Raji (cell line): ENCODE results near the gene TMOD3.

Experiments used
- POLR2A ChIP-seq: IDR thresholded peaks from 2 replicates; pipeline ENCODE4 v1.6.1; 2011; ENCODE audit warnings: low read depth, low read length, control low read depth; ENCODE audit not compliant: insufficient read depth

The TMOD3 gene

DNA sequence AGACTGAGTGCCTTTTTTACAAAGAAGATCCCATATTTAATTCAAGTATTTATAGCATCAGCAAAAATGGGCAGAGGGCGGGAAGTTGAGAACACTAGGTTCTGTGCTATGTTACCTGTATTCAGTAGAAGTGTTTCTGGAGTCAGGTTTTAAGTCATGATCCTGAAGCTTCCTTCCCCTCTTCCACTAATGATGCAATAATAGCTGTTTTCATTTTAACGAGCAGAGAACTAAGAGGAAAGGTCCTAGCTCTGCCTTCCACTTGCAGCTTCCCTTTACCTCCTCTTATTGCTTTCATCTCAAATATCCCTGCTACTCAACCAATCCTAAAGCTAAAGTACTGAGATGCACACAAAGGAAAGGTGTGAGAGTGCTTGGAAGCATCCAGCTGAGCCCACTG, 16.9 kb upstream of the TMOD3 start:
- TF ChIP-seq POLR2A = no peak

DNA sequence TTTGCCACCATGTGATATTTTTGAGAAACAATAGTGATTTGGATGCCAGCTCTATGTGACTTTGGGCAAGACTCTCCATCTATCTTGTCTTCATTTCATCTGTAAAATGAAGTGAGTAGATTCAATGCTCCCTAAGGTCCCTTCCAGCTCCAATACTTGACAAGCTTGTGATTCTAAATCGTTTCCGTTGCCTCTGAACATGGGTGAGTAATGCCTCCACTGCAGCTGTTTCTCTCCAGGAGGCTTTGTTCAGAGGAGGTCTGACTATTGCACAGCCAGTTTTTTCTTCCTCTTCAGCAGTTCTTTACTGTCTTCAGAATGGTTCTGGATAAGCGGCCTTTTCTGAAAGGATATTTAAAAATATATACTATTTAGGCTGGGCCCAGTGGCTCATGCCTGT, 14.8 kb upstream of the TMOD3 start:
- no peak for TF ChIP-seq POLR2A

DNA sequence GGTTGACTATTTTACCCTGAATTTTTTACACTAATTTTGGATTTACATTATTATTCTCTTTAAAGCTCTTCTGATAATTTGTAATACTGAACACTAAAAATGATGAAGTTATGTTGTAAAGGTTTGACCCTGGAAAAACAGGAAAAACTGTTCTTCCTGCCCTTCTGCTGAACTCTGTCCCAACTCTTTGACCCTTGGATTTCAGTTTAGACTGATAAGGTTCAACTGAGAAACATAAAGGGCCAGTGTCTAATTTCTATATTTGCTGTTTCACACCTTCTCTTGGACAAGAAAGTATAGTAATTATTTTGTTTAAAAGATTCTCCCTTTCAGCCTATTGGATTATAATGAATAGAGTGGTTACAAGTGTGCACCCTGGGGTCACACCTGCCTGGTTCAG, 12.8 kb upstream of the TMOD3 start:
- TF ChIP-seq POLR2A = no peak

DNA sequence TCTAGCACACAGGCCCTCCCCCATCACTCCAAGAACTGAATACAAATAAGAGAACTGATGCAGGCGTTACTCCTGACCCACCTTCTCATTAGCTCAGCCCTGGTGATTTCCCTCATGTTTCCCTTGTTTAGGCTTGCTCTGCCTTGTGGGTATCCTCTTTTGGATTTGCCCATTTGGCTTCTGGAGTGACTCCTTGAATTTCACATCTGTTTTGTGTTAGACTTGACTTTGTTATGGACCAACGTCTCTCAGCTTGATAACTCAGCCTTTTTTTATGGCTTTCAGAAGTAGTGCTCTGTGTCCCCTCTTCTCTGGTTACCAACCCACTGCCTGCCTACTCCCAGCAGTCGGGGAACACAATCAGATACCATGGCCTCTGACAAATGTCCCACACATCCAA, 11.3 kb upstream of the TMOD3 start:
- TF ChIP-seq POLR2A = no peak

DNA sequence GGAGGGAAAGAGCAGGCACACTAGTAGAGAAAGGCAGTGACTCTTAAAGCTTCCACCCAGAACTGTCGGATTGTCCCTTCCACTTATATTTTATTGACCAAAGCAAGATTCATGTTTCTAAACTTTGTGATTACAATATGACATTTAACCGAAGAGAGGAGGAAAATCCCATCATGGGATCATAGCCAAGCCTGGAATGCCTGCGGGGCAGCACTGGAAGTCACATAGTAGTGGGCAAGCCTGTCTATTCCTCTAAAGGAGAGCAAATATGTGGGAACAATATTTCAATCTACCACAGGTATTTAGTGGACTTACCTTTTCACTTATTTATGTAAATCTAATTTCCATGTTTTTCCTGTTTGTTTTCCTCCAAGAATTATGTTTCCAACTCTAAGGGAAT, 3.8 kb upstream of the TMOD3 start:
- TF ChIP-seq POLR2A = no peak

DNA sequence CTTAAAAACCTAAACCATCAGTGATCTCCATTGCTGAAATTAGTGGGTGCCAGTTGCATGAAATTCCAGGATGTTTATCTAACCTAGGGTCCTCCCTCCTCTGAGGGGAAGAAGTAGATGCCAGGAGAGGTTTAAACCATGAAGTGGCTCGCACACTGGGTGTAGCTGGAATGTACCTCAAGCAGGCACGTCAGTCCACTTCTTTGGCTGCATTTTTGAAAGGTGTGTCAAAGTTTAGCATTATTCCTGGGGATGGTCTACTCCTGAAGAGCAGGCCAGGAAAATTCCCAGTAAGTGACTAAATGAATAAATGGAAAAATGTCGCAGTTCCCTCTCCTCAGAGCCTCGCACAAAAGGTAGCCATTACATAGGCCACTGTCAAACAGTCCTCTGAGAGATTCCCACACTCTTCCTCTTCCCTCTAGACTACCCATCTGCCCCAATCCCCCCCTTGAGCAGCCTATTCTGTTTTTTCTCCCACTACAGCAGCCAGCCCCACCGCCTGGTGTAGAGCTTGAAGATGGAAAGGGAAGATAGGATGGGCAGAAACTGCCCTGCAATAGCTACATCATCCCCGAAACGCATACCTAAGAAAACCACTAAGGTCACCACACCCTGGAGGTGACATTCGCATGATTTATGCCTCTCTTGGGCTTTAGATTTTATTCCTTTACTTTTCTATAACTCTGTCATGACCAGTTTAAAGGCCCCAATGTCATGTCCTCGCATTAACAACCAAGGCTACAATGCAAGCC, 655 bp upstream of the TMOD3 start:
- no peak for TF ChIP-seq POLR2A

DNA sequence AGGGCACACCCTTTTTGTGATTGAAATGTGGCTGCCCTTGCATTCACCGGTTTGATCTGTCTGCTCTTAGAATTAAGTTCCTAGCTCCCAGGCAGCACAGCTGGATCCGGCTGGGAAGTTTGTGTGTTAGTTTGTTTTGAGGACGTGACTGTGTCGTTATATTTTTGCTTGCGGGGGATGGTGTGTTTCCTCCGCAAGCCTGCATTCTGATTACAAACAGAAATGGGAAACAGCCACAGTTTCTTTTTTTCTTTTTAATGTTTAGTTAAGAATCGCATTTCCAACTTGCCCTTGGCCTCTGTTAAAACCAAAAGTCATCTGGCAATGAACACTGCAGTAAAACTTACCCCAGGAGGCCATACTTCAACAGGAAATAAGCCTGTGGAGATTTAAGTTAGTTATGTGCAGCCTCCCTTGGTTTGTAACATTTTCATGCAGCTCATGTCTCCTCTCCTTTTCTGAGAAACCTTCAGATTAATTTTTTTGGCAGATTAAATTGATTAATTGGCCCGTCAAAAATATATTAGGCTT, 888 bp downstream of the TMOD3 start:
- no peak for TF ChIP-seq POLR2A

DNA sequence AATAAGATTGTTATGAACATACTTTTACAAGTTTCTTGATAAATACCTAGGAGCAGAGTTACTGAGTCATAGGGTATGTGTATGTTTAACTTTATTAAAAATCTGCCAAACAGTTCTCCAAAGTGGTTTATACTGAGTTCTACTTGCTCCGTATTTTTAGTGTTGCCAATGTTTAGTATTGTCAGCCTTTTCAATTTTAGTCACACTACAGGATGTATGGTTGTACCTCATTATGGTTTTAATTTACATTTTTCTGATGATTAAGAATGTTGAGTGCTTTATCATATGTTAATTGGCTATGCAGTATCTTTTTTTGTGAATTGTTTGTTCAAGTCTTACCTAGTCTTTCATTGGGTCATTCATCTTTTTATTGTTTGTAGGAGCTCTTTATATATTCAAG, 4.3 kb downstream of the TMOD3 start:
- TF ChIP-seq POLR2A = no peak

DNA sequence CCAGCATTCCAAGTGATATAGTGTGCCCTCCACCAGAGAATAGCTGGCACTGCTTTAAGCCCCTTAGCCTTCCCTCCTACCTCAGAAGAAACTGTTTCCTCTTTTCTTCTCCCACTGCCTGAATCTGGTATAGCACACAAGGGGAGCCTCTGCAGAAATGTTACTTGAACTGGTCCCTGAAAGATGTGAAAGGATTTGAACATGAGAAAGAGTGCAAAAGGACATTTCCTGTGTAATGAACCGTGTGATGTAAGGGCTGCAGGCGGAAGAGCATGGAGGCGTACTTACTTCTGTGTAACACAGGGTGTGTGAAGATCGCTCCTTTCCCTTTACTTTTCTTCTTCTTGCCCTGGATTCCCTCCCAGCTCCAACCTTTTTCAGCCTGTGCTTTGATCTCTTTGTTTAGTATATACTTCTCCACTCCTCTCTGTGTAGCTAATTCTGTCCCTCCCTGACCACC, 8.4 kb downstream of the TMOD3 start:
- no peak for TF ChIP-seq POLR2A

DNA sequence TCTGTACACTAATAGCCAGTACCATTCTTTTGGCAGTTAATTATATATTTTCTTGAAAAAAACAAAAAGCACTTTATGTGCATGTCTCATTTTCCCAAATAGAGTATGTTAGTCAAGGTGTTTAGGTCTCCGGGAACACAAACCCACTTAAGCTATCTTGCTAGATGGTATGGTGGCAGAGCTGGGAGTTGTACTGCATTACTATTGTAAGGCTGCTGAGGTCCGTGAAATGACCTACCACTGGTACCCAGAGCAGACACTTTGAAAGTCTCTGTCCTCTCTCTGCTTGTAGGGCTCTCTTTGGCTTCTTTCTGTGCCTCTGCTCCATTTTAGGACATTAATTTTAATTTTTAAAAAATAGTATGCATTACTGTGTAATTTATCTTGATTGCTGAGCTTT, 8.8 kb downstream of the TMOD3 start:
- TF ChIP-seq POLR2A = no peak

DNA sequence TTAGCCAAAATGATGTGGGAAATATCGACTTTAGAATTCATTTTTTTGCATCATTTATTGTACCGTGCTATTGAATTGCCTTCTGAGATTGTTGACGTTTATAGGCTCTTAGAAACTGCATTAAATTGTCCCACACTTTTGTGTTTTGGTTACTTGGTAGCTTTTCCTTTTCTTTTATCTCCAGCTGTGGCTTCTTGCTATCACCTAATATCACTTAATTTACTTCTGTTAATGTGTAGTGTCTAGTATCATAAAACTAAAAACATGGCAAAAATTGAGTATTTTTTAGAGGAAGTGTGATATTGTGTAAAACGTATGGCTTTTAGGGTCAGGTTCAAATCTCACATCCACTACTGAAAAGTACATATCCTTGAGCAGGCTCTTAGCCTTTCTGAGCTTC, 11.2 kb downstream of the TMOD3 start:
- TF ChIP-seq POLR2A = no peak

DNA sequence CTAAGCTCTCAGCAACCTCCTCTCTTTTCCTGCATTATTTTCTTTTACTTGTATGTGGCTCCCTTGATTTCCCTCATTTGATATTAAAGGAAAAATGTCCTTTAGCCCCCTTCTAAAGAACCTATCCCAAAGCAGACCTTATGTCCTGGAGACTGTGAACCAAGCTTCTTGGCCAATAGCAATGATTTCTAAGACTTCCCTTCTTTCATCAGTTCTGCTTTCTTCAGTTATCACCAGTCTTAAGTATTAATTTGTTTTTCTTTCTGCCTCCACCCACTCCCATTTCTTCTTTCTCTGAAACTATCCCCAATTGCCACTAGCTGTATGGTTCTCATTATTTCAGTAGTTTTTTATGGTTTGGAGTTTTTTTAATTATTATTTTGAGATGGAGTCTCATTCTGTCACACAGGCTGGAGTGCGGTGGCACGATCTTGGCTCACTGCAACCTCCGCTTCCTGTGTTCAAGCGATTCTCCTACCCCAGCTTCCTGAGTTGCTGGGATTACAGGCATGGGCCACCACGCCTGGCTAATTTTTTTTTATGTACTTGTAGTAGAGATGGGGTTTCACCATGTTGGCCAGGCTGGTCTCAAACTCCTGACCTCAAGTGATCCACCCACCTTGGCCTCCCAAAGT, 12.1 kb downstream of the TMOD3 start:
- TF ChIP-seq POLR2A = no peak

DNA sequence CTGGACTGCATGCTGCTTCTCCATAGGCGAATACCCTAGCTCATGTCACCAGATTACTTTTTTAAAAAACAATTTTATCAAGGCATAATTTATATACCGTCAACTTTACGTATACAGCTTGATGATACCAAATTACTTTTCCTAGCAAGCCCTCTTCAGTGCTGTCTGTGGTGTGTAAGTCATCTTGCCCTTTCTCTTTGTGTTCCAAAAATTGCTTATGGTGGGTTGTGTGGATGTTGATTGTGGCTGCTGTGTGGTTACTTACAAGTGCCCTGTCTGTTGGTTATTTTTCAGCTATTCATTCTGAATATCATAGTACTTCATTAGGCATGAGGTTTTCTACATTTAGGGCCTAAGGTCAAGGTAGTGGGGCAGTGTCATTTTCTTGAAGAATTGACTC, 12.8 kb downstream of the TMOD3 start:
- TF ChIP-seq POLR2A = no peak

DNA sequence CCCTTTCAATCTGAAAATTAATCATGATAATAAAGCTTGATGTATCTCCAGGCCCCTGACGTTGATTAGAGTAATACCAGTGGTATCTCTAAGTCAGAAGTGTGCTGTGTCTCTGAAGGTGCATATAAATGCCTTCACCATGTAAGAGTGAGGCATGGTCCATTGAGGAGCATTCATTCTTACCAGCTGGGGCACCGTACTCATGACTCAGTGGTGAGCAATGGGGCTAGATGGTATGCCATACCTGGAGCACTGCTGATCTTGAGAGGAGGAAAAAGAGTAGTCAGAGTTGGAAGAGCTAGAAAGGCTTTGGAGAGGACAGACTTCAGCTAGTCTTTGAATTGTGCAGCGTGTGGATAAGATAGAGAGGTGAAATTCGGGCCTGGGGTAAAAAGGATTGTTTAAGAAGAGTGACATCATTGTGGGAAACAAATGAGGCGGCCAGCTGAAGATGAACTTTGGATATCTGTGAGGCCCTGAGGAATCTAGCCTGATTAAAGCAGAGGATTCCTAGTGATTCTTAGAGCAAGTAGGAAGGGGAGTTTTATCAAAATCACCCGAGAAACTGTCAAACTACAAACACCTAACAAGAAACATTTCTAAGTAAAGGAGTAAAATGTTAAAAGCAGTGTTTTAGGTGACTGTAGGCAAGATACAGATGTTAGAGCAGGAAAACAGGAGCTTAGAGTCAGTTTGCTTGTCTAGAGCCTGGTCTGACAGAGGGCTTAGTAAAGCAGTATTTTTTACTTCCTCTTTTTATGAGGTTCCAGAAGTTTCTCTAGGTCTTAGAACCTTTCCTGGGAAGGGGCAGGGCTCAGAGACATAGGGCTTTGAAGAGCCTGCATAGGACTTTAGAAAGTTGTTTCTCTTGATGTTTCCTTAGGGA, 13.6 kb downstream of the TMOD3 start:
- no peak for TF ChIP-seq POLR2A

DNA sequence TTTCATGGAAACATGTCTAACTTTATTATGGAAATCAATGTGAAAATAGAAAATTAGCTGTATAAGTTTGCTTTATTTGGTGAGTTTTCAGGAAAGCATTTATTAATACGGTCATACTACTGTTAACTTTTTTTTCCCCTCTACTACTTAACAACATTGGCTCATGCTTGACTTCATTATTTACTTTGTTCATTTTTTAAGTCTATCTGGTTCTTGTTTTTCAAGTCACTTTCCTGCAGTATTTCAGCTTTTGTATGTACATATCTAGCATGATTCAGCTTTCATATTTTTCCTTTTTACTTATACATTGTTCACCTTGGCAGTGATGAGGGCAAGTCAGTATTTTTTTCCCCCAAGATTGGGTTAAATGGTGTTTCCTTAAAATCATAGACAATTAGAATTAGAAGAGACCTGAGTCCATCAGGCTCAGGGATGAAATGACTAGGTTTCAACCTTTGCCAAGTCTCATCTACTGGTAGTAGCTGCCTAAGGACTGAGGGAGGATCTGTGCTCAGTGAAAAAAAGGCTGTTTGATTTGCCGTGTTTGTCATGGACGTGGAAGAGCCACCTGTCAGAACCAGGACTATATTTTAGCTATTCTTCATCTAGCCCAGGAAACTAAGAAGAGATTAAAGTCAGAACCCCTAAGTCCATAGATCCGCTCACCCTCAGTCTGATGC, 15.4 kb downstream of the TMOD3 start:
- no peak for TF ChIP-seq POLR2A
